CD4-positive, alpha-beta T cell treated with Interleukin-2 at 100 ng/mL for 4 hours (primary cell): Measurements from ENCODE around the gene ELP2.
"Not testable (repeated sequence)": the region's sequence is repeated elsewhere in the genome, so short reads cannot be mapped to it uniquely, and the experiment has no call there.

ENCODE experiments used
- DNase-seq: peaks from one replicate; pipeline ENCODE4 v3.0.0-alpha.2; 2020; ENCODE audit warnings: low spot score

Gene ELP2, protein sequence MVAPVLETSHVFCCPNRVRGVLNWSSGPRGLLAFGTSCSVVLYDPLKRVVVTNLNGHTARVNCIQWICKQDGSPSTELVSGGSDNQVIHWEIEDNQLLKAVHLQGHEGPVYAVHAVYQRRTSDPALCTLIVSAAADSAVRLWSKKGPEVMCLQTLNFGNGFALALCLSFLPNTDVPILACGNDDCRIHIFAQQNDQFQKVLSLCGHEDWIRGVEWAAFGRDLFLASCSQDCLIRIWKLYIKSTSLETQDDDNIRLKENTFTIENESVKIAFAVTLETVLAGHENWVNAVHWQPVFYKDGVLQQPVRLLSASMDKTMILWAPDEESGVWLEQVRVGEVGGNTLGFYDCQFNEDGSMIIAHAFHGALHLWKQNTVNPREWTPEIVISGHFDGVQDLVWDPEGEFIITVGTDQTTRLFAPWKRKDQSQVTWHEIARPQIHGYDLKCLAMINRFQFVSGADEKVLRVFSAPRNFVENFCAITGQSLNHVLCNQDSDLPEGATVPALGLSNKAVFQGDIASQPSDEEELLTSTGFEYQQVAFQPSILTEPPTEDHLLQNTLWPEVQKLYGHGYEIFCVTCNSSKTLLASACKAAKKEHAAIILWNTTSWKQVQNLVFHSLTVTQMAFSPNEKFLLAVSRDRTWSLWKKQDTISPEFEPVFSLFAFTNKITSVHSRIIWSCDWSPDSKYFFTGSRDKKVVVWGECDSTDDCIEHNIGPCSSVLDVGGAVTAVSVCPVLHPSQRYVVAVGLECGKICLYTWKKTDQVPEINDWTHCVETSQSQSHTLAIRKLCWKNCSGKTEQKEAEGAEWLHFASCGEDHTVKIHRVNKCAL

DNA sequence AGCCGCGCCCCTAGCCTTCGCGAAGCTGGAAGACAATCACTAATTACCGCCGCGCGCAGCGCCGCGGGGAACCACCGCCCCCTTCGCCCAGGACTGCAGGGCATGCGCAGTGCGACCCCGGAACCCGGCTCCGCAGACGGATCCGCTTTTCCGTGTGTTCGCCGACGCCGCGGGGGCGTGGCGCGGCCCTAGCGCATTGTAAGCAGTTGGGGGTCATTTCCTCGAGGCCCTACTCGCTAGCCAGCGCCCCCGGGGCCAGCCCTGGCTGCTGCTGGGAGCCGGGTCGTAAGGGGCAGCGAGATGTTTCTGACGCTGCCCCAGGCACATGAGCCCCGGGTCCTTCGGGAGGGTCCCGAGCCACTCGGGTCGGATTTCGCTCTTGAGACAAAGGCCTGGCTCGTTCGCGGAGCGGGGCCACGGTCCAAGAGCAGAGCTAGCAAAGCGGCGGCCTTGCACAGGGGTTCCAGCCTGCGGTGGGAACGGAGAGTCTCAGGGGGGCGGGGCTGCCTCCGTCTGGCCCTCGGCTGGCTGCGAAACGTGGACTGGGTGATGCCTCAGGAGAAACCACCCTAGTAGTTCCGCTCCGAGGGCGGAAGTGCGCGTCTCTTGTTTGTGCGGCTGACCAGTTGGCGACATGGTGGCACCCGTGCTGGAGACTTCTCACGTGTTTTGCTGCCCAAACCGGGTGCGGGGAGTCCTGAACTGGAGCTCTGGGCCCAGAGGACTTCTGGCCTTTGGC is at the start of gene ELP2, which contains the start of gene SLC39A6:
Gene ELP2, plus strand, starts transcription at position 600 of the 739 bp plus-strand sequence. Its CDS starts 35 bp downstream, at position 635.
Gene SLC39A6, minus strand, starts transcription at position 41 of the 739 bp plus-strand sequence. CDS start 2,333 bp downstream, outside the sequence.
- peak; percentile 95 for DNase-seq

DNA sequence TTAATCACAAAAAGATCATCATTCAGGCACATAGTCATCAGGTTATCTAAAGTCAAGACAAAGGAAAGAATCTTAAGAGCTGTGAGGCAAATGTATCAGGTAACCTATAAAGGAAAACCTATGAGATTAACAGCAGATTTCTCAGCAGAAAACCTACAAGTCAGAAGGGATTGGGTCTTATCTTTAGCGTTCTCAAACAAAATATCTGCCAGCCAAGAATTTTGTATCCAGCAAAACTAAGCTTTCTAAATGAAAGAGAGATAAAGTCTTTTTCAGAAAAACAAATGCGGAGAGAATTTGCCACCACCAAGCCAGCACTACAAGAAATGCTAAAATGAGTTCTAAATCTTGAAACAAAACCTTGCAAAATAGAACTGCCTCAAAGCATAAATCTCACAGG is 48.6 kb upstream of the ELP2 start:
- DNase-seq: not testable (repeated sequence)

DNA sequence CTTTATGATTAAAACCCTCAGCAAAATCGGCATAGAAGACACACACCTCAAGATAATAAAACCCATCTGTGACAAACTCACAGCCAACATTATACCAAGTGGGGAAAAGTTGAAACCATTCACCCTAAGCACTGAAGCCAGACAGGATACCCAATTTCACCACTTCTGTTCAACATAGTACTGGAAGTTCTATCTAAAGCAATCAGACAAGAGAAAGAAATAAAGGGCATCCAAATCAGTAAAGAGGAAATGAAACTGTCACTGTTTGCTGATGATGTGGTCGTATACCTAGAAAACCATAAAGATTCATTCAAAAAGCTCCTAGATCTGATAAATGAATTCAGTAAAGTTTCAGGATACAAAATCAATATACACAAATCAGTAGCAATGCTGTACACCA is 46.0 kb upstream of the ELP2 start:
- no peak for DNase-seq

DNA sequence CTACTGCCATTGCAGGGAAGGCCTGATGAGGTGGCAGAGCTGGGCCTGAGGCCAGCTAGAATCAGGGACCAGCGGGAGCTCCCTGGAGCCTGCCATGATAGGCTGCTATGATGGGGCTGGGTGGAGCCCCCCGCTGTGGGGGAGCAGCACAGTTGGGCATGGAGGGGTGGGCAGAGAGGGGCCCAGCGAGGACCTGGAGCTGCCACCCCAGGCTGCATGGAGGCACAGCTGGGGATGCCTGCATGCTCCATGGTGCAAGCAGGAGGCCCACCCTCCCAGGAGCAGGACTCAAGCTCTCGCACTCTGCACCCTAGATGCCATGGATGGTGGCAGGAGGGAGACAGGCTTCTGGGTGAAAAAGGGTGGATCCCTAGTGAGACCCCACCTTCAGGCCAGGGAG is 44.5 kb upstream of the ELP2 start:
- DNase-seq: no peak

DNA sequence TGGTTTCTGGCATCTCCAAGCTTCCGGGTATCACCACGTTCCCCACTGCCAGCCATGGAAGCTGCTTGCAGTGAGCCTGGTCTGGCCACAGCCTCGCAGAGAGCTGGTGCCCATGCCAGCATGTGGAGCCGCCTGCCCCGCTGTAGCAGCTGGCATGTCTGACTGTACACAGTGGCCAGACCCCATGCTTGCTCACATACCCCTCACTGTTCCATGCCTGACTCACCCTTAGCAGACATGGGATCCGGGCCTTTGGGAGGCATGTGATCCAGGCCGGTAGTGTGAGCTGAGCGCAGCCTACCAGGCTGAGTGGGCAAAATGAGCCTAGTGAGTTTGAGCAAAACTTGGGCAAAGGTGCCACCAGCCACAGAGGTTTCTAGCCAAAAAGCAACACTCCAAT is 43.5 kb upstream of the ELP2 start:
- DNase-seq: no peak

DNA sequence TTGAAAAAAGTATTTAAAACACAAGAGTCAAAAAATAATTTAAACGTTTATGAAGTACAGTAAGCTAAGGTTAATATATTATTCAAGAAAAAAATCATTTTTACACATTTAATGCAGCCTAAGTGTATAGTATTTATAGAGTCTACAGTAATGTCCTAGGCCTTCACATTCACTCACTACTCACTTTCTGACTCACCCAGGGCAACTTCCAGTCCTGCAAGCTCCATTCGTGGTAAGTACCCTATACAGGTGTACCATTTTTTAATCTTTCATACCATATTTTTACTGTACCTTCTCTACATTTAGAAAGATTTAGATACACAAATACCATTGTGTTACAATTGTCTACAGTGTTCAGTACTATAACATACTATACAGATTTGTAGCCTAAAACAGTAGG is 41.4 kb upstream of the ELP2 start:
- DNase-seq: no peak

DNA sequence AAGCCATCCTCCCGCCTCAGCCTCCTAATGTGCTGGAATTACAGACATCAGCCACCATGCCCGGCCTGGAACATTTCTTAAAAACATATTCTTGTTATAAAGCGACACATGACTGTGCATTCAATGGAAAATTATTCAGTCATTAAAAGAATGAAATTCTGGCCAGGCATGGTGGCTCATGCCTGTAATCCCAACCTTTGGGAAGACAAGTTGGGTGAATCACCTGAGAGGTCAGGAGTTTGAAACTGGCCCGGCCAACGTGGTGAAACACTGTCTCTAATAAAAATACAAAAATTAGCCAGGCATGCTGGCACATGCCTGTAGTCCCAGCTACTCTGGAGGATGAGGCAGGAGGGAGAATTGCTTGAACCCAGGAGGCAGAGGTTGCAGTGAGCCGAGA is 40.7 kb upstream of the ELP2 start:
- no peak for DNase-seq

DNA sequence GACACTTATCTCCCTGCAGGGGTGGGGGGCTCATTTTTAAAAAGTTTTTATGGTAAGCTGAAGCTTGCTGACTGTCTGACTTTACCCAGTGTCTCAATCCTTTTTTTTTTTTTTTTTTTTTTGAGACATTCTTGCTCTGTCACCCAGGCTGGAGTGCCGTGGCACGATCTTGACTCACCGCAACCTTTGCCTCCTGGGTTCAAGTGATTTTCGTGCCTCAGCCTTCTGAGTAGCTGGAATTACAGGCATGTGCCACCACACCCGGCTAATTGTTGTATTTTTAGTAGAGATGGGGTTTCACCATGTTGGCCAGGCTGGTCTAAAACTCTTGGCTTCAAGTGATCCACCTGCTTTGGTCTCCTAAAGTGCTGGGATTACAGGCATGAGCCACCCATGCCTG is 37.6 kb upstream of the ELP2 start:
- DNase-seq: not testable (repeated sequence)

DNA sequence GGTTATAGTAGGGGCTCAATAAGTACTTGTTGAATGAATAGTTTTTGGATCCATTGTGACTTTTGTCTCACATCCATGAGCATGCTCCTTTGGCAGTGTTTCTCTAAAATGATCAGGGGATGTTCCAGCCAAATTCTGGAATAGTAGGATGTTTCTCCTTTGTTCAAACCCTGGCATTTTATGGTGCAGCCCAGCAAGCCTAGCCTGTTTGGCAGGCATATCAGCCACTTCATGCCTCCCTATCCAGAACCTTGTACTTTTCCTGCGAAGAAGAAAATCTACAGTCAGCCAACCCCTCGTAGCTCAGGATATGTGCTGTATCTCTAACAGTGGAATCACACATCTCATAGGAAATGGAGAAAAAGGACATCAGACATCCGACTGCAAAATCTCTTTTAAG is 35.3 kb upstream of the ELP2 start:
- no peak for DNase-seq

DNA sequence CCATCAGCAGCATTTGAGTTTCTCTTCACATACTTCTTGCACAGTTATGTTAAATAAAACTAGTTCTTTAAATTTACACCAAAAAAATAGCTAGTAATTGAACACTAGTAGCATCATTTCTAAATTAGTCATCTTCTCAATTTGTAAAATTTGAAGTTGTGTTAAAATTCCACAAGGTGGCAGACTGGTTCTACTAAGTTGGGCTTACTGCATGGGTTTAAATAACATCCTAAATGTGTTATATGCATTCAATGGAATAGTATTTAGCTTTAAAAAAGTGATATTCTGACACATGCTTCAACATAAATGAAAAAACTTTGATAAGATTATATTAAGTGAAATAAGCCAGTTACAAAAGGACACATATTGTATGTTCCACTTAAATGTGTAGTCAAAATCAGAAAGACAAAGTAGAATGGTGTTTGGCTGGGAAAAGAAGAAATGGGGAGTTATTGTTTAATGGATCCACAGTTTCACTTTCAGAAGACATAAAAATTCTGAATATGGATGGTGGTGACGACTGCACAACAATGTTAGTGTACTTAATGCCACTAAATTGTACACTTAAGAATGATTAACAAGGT is 33.7 kb upstream of the ELP2 start:
- DNase-seq: peak; percentile 58

DNA sequence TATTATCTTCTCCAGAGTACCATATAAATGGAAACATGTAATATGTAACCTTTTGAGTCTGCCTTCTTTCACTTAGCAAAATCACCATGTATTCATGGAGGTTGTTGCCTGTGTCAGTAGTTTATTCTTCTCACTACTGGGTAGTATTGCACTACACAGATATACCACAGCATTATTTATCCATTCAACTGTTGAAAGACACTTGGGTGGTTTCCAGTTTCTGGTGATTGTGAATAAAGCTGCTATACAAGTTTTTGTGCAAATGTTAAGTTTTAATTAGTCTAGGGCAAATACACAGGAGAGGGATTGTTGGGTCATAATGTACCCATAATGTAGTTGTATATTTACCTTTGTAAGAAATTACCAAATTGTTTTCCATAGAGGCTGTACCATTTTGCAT is 32.7 kb upstream of the ELP2 start:
- DNase-seq: no peak

DNA sequence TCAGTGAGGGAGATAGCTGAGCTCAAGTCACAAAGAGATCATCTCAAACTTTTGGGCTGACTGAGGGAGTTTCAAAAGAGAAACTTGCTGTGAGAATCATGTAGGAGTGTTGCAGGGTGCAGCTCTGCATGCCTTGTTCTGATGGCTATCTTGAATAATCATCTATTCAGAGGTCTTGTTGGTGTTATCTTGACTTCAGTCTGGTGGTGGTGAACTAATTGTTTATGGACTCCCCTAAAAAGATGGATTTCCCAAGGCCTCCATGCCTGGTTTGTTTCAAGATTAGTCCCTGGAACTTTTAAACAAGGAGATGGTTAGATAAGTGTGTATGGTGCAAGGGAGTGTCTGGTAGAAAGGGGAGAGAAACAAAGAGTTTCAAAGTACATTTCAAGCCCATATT is 30.4 kb upstream of the ELP2 start:
- no peak for DNase-seq

DNA sequence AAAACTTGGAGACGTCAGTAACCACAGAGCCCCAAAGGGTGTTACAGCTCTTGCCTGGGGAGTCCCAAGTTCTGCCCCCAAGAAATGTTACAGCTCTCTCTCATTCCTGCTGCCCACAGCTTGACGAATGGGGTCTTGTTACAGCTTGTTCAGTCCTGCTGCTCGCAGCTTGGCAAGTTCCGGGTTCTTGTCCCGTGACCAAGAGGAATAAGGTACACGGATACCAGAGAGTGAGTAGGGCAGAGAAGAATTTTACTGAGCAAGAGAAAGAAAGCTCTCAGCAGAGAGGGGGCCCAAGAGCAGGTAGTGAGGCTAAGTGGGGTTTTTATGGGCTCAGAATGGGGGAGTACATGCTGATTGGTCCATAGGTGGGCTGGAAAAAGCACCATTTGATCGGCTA is 27.8 kb upstream of the ELP2 start:
- no peak for DNase-seq

DNA sequence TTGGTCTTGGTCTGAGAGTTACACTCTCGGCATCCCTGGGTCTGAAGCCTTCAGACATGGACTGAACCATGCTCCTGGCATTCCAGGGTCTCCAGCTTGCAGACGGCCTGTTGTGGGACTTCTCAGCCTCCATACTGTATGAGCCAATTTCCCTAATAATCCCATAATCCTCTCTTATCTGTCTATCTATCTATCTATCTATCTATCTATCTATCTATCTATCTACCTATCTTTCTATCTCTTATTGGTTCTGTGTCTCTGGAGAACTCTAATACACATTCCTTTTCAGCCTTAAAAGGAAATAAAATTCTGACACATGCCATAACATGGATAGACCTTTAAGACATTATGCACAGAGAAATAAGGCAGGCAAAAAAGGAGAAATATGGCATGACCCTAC is 24.9 kb upstream of the ELP2 start:
- DNase-seq: no peak

DNA sequence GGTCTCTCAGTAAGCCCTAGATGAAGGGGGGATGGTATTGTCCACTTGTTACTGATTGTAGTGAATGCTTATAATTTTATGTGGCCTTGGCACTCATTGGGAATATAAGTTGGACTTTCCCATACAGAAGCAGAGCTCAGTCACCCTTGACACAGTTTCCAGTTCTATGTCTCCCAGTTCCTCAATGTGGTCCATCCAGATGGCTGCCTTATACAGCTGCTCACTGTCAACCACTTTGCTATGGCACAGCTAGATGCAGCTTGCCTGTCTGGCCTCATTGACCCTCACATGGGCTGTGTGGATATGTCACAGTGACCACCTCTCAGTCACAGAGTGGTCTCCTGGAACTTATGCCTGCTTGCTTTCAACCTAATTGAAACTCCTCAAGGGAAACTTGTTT is 22.2 kb upstream of the ELP2 start:
- DNase-seq: no peak

DNA sequence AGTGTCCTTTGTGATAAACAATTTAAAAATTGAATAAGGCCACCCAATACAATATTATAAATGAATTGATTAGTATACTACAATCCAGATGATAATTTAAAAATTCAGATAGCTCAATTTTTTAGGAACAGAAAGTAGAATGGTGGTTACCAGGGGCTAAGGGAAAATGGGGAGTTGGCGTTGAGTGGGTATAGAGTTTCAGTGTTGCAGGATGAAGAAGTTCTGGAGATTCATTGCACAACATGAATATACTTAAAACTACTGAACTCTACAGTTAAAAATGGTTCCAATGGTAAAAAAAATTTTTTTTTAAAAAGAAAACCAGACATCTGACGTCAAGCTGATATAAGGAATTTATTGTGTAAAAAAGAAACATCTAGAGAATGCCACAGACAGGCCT is 21.5 kb upstream of the ELP2 start:
- no peak for DNase-seq

DNA sequence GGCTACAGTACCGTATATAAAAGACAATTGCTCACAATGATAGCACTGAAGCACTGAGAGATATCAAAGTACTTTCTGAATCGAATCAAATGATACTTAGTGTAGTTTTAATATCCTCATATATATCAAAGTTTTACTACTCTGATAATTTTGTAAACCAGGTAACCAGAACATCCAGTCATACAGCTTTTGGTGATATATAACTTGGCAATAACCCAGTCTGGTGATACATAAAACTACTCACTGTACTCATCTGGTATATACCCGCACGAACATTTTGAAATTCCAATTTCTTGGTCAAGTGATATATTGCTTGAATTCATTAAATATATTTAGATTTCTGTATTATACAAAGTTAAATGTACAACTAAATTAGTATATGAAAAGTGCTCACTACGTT is 21.1 kb upstream of the ELP2 start:
- DNase-seq: no peak

DNA sequence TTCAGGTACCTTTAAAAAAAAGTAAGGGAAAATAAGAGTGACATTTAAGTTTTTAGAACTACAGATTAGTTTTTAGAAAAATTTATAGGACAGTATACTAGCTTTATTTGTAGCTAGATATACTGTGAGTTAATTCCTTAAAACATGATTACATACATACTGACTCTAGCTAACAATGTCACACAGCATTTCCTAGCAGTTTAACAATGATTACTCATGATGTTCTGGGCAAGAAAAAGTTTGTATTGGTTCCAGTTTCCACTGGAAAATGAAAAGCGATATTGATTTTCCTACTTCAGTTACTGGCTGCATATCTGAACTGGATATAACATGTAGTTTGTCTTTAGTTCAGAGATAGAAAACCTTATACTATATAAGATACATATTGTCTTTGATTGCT is 20.0 kb upstream of the ELP2 start:
- DNase-seq: no peak

DNA sequence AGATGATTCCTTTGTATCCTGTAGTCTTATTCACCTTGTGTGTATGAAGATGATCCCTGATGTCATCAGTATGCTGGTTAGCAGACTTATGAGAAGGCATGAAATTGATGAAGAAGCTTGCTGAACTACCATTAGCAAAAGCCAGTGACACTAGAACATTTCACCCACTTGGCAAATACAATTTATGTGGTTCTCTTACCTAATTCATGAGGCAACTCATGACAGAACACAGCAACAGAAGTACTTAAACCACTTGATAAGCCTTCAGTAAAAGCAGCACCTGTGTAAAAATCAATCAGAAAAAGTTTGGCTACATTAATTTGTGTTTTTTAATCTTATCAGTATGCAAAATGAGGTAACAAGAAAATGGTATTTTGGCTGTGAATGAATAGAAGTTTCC is 17.4 kb upstream of the ELP2 start:
- DNase-seq: no peak

DNA sequence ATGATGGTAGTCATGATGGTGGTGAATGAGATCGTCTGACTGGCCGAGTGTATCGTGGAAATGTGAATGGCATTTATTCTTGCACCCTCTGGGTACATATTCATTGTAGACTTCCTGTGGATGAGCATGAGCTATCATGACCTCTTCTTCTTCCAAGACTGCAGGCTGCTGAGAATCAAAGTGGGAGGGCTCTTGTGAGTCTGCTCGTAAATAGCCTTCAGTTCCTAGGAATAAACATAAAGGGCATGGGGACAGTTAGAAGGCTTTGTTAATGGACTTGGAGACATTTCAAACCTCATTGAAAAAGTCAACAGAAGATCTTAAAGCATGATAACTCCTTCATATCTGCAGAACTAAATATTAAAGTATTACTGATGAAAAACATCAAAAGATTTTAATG is 15.4 kb upstream of the ELP2 start:
- DNase-seq: no peak

DNA sequence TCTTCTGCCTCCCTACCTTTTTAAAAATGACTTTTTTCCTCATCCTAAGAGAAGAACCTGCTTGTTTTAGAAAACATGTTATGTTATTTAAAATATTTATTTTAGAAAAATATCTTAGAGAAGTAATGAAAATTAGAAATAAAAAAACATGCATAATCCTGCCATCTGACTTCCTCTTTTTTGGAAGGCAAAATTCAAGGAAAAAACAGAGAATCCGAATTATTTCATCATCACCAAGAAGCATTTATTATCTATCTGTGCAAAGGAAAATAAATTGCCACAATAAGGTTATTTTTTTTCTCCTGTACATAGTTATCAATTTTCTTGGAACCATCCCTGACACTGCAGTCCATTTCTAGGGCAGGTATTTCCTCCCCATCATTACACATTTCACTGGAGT is 15.0 kb upstream of the ELP2 start:
- DNase-seq: no peak

DNA sequence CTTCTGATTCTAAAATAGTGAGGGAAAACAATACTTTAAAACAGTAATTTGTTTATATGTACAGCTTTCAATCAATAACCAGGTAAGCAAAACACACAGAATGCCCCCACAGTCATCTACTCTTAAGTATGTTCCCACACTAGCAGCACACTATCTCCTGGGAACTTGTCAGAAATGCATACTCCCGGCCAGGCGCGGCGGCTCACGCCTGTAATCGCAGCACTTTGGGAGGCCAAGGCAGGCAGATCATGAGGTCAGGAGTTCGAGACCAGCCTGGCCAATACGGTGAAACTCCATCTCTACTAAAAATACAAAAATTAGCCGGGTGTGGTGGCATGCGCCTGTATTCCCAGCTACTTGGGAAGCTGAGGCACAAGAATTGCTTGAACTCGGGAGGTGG is 12.9 kb upstream of the ELP2 start:
- not testable (repeated sequence) for DNase-seq
